ENCODE data around the gene IL25.

DNA sequence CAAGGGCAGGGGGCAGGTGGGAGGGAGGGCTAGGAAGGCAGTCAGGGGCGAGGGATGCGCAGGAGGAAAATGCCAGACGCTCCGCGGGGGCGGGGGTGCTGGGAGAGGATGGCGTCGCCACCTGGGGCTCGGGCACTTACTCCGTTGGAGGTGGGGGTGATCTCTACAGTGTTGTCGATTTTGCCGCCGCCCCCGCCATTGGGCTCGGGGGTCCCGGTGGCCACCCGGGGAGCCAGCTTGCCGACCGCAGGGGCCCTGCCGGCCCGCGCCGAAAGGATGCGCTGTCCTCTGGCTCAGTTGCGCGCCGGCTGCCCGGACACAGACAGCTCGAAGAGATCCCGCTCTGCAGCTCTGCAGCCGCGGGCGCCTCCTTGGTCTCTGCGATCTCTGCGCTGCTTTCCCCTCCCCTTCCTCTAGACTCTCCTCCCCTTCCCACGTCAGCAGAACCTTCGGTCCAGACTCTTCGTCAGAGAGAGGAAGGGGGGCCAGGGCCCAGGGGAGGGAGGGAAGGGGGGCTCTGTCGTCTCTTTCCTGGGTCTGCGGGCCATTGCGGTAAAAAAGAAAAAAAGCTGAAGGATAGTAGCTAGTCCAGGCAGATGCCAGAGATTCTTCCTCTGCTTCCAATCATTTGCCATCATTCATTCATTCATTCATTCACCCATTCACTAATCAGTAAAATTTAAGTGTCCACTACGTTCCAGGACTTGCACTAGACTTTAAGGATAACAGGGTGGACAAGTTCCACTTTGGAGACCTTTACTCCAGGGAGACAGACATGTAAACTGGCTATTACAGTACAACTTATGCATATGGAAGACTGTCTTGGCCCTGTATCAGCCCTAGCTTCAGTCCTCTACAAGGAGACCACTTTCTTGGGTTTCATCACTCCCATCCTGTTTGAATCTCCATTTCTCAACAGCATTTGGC is 19.8 kb upstream of the IL25 start, which contains the start of gene SLC22A17:
- TF ChIP-seq, protein P1, sequence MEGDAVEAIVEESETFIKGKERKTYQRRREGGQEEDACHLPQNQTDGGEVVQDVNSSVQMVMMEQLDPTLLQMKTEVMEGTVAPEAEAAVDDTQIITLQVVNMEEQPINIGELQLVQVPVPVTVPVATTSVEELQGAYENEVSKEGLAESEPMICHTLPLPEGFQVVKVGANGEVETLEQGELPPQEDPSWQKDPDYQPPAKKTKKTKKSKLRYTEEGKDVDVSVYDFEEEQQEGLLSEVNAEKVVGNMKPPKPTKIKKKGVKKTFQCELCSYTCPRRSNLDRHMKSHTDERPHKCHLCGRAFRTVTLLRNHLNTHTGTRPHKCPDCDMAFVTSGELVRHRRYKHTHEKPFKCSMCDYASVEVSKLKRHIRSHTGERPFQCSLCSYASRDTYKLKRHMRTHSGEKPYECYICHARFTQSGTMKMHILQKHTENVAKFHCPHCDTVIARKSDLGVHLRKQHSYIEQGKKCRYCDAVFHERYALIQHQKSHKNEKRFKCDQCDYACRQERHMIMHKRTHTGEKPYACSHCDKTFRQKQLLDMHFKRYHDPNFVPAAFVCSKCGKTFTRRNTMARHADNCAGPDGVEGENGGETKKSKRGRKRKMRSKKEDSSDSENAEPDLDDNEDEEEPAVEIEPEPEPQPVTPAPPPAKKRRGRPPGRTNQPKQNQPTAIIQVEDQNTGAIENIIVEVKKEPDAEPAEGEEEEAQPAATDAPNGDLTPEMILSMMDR (conservative IDR thresholded peaks at IDR 0.05; ENCODE audit: low read length), result no peak
- TF ChIP-seq EZH2phosphoT487 (IDR thresholded peaks at IDR 0.05; ENCODE audit: borderline replicate concordance), result no peak

Data from Loucy (cell line).